Panc1 (cell line): ENCODE measurements around the gene BTG1.

Experiments
- TCF7L2 ChIP-seq: IDR thresholded peaks from 2 replicates; pipeline ENCODE4 v1.6.1; 2011; ENCODE audit warnings: mild to moderate bottlenecking, low read depth, low read length, inconsistent platforms
- TF ChIP-seq, protein P1 (sequence below): fragments of 450-650 bp; IDR thresholded peaks from 2 replicates; pipeline ENCODE4 v1.5.1; 2017; ENCODE audit warnings: mild to moderate bottlenecking
- TF ChIP-seq, protein P2 (sequence below), 2 experiments: IDR thresholded peaks; 2 replicates each; pipeline ENCODE4 v1.6.1; 2011 to 2012; ENCODE audit warnings: low read depth in 2 of 2, control low read depth in 1 of 2, low read length in 1 of 2, mild to moderate bottlenecking in 1 of 2, moderate library complexity in 1 of 2; ENCODE audit not compliant: insufficient read depth in 1 of 2

DNA sequence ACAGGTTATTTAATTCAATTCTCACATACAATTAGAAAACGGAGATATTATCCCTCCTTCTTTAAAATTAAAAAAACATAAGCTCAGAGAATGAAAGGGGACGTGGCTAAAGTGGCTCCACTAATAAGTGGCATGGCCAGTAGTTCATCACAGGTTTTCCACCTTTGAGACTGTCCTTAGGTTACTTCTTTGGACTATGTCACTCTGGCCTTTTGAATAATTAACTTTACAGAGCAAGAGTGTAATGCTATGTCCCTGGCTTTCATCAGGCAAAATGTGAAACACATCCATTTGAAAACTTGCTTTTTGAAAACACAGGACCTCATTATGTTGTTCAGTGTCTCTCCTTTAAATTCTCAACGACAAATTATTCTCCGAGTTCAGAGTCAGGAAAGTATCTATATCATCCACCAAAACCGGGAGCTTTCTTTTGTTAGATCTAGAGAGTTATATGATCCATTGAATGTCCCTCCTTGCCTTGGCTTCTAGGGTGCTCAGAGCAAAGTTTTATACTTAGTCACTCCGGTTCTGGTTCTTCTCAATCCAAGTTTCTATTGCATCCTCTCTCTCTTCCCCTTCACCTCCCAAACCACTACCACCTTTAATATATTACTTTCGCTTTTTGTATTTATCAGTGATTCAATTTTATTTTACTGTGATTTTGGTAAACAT, 43.0 kb upstream of the BTG1 start:
- TF ChIP-seq, protein P1, sequence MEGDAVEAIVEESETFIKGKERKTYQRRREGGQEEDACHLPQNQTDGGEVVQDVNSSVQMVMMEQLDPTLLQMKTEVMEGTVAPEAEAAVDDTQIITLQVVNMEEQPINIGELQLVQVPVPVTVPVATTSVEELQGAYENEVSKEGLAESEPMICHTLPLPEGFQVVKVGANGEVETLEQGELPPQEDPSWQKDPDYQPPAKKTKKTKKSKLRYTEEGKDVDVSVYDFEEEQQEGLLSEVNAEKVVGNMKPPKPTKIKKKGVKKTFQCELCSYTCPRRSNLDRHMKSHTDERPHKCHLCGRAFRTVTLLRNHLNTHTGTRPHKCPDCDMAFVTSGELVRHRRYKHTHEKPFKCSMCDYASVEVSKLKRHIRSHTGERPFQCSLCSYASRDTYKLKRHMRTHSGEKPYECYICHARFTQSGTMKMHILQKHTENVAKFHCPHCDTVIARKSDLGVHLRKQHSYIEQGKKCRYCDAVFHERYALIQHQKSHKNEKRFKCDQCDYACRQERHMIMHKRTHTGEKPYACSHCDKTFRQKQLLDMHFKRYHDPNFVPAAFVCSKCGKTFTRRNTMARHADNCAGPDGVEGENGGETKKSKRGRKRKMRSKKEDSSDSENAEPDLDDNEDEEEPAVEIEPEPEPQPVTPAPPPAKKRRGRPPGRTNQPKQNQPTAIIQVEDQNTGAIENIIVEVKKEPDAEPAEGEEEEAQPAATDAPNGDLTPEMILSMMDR, result no peak
- TF ChIP-seq TCF7L2, result no peak
- TF ChIP-seq, protein P2, sequence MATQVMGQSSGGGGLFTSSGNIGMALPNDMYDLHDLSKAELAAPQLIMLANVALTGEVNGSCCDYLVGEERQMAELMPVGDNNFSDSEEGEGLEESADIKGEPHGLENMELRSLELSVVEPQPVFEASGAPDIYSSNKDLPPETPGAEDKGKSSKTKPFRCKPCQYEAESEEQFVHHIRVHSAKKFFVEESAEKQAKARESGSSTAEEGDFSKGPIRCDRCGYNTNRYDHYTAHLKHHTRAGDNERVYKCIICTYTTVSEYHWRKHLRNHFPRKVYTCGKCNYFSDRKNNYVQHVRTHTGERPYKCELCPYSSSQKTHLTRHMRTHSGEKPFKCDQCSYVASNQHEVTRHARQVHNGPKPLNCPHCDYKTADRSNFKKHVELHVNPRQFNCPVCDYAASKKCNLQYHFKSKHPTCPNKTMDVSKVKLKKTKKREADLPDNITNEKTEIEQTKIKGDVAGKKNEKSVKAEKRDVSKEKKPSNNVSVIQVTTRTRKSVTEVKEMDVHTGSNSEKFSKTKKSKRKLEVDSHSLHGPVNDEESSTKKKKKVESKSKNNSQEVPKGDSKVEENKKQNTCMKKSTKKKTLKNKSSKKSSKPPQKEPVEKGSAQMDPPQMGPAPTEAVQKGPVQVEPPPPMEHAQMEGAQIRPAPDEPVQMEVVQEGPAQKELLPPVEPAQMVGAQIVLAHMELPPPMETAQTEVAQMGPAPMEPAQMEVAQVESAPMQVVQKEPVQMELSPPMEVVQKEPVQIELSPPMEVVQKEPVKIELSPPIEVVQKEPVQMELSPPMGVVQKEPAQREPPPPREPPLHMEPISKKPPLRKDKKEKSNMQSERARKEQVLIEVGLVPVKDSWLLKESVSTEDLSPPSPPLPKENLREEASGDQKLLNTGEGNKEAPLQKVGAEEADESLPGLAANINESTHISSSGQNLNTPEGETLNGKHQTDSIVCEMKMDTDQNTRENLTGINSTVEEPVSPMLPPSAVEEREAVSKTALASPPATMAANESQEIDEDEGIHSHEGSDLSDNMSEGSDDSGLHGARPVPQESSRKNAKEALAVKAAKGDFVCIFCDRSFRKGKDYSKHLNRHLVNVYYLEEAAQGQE (IDR thresholded peaks at IDR 0.05; ENCODE audit: insufficient read depth in 1 of 2, low read depth in 2 of 2, low read length in 1 of 2), result no peak
